HFF-Myc (cell line): ENCODE data around the gene PEX10.

Source experiments
- DNase-seq: peaks from one replicate; pipeline ENCODE4 v3.0.0-alpha.2; 2011; ENCODE audit warnings: low read depth; ENCODE audit errors: extremely low read depth
- H3K4me3 ChIP-seq: replicated peaks from 2 replicates; pipeline ENCODE4 v1.5.1; 2011; ENCODE audit warnings: low read depth, mild to moderate bottlenecking, control low read depth, low read length
- CTCF ChIP-seq: IDR thresholded peaks from 2 replicates; pipeline ENCODE4 v1.5.1; 2012; ENCODE audit warnings: mild to moderate bottlenecking, low read depth, low read length, control low read depth; ENCODE audit errors: missing control alignments

PEX10 gene

GRCh38 chr1:2403273-2403672, 9.1 kb downstream of the PEX10 start:
- H3K4me3 ChIP-seq = no peak overlapping the region
- DNase-seq = no peak
- TF ChIP-seq CTCF = no peak

GRCh38 chr1:2402420-2402819, 9.9 kb downstream of the PEX10 start:
- TF ChIP-seq CTCF = no peak
- no peak overlapping the region for H3K4me3 ChIP-seq

GRCh38 chr1:2400950-2401649, 11.3 kb downstream of the PEX10 start:
- TF ChIP-seq CTCF = no peak
- no peak overlapping the region for H3K4me3 ChIP-seq
- no peak for DNase-seq

More at GRCh38 chr1:2402420-2402819, 9.9 kb downstream of the PEX10 start:
- no peak for DNase-seq

GRCh38 chr1:2400576-2400909, 11.8 kb downstream of the PEX10 start:
- DNase-seq = no peak
- TF ChIP-seq CTCF = no peak
- no peak overlapping the region for H3K4me3 ChIP-seq

GRCh38 chr1:2399890-2400575, 12.3 kb downstream of the PEX10 start:
- H3K4me3 ChIP-seq = no peak overlapping the region
- no peak for TF ChIP-seq CTCF
- no peak for DNase-seq

- H3K4me3 ChIP-seq = no peak overlapping the region
- DNase-seq = no peak
- no peak for TF ChIP-seq CTCF
Measured at GRCh38 chr1:2398871-2399270, 13.5 kb downstream of the PEX10 start.
